ENCODE measurements around the gene TRPV4.
"Not testable (repeated sequence)": the region's sequence is repeated elsewhere in the genome, so short reads cannot be mapped to it uniquely, and the experiment has no call there.

Gene TRPV4

GRCh38 chr12:109858764-109859163, 25.6 kb upstream of the TRPV4 start:
- no peak overlapping the region for H2AFZ ChIP-seq (ENCODE audit: low read length, unreplicated experiment)
- H3K4me3 ChIP-seq (ENCODE audit: low read depth, low read length): no peak overlapping the region
- no peaks in the 10 kb centered on the region for H3K27me3 ChIP-seq (ENCODE audit: insufficient read depth, low read length)
- no peaks in the 10 kb centered on the region for H3K79me2 ChIP-seq (ENCODE audit: control insufficient read depth, insufficient read depth, low read length, unreplicated experiment)
- no peaks in the 10 kb centered on the region for H3K4me1 ChIP-seq (ENCODE audit: control insufficient read depth, insufficient read depth, low read length, unreplicated experiment)
- no peak overlapping the region for H3K27ac ChIP-seq (ENCODE audit: low read depth, low read length)
- no peaks in the 10 kb centered on the region for H3K36me3 ChIP-seq (ENCODE audit: insufficient read depth, low read length)

- H3K4me3 ChIP-seq (ENCODE audit: low read depth, low read length): no peak overlapping the region
- H3K27me3 ChIP-seq (ENCODE audit: insufficient read depth, low read length): no peaks in the 10 kb centered on the region
- H3K36me3 ChIP-seq (ENCODE audit: insufficient read depth, low read length): no peaks in the 10 kb centered on the region
- no peaks in the 10 kb centered on the region for H3K4me1 ChIP-seq (ENCODE audit: control insufficient read depth, insufficient read depth, low read length, unreplicated experiment)
- no peaks in the 10 kb centered on the region for H3K79me2 ChIP-seq (ENCODE audit: control insufficient read depth, insufficient read depth, low read length, unreplicated experiment)
- H2AFZ ChIP-seq (ENCODE audit: low read length, unreplicated experiment): no peak overlapping the region
- no peak overlapping the region for H3K27ac ChIP-seq (ENCODE audit: low read depth, low read length)
Measured at GRCh38 chr12:109857715-109858114, 24.5 kb upstream of the TRPV4 start.

- no peak overlapping the region for H2AFZ ChIP-seq (ENCODE audit: low read length, unreplicated experiment)
- no peaks in the 10 kb centered on the region for H3K79me2 ChIP-seq (ENCODE audit: control insufficient read depth, insufficient read depth, low read length, unreplicated experiment)
- no peaks in the 10 kb centered on the region for H3K36me3 ChIP-seq (ENCODE audit: insufficient read depth, low read length)
- no peak overlapping the region for H3K4me3 ChIP-seq (ENCODE audit: low read depth, low read length)
- no peaks in the 10 kb centered on the region for H3K4me1 ChIP-seq (ENCODE audit: control insufficient read depth, insufficient read depth, low read length, unreplicated experiment)
- H3K27ac ChIP-seq (ENCODE audit: low read depth, low read length): no peak overlapping the region
- H3K27me3 ChIP-seq (ENCODE audit: insufficient read depth, low read length): no peaks in the 10 kb centered on the region
Measured at GRCh38 chr12:109855377-109855776, 22.2 kb upstream of the TRPV4 start.

GRCh38 chr12:109850518-109850917, 17.3 kb upstream of the TRPV4 start:
- H2AFZ ChIP-seq (ENCODE audit: low read length, unreplicated experiment); H3K4me1 ChIP-seq (ENCODE audit: control insufficient read depth, insufficient read depth, low read length, unreplicated experiment); H3K27me3 ChIP-seq (ENCODE audit: insufficient read depth, low read length); H3K27ac ChIP-seq (ENCODE audit: low read depth, low read length); H3K36me3 ChIP-seq (ENCODE audit: insufficient read depth, low read length); H3K79me2 ChIP-seq (ENCODE audit: control insufficient read depth, insufficient read depth, low read length, unreplicated experiment); H3K4me3 ChIP-seq (ENCODE audit: low read depth, low read length): not testable (repeated sequence)

- Histone ChIP-seq H2AFZ (ENCODE audit: low read length, unreplicated experiment) (no peak overlapping the region), H3K27ac (ENCODE audit: low read depth, low read length) (no peak overlapping the region), H3K27me3 (ENCODE audit: insufficient read depth, low read length) (no peaks in the 10 kb centered on the region), H3K4me1 (ENCODE audit: control insufficient read depth, insufficient read depth, low read length, unreplicated experiment) (no peaks in the 10 kb centered on the region), H3K36me3 (ENCODE audit: insufficient read depth, low read length) (no peaks in the 10 kb centered on the region), H3K79me2 (ENCODE audit: control insufficient read depth, insufficient read depth, low read length, unreplicated experiment) (no peaks in the 10 kb centered on the region), H3K4me3 (ENCODE audit: low read depth, low read length) (no peak overlapping the region)
Measured at GRCh38 chr12:109847142-109847735, 14.0 kb upstream of the TRPV4 start.

GRCh38 chr12:109845824-109846205, 12.6 kb upstream of the TRPV4 start:
- Histone ChIP-seq H3K4me1 (ENCODE audit: control insufficient read depth, insufficient read depth, low read length, unreplicated experiment) (no peaks in the 10 kb centered on the region), H2AFZ (ENCODE audit: low read length, unreplicated experiment) (no peak overlapping the region), H3K27me3 (ENCODE audit: insufficient read depth, low read length) (no peaks in the 10 kb centered on the region), H3K27ac (ENCODE audit: low read depth, low read length) (no peak overlapping the region), H3K79me2 (ENCODE audit: control insufficient read depth, insufficient read depth, low read length, unreplicated experiment) (no peaks in the 10 kb centered on the region), H3K36me3 (ENCODE audit: insufficient read depth, low read length) (no peaks in the 10 kb centered on the region), H3K4me3 (ENCODE audit: low read depth, low read length) (0 out of 2 replicates have a peak overlapping the region, but pooled peaks have one; percentile 13)

- H3K79me2 ChIP-seq (ENCODE audit: control insufficient read depth, insufficient read depth, low read length, unreplicated experiment): no peaks in the 10 kb centered on the region
- H3K4me3 ChIP-seq (ENCODE audit: low read depth, low read length): 0 out of 2 replicates have a peak overlapping the region, but pooled peaks have one; percentile 13
- H3K4me1 ChIP-seq (ENCODE audit: control insufficient read depth, insufficient read depth, low read length, unreplicated experiment): no peaks in the 10 kb centered on the region
- no peak overlapping the region for H3K27ac ChIP-seq (ENCODE audit: low read depth, low read length)
- no peaks in the 10 kb centered on the region for H3K27me3 ChIP-seq (ENCODE audit: insufficient read depth, low read length)
- no peaks in the 10 kb centered on the region for H3K36me3 ChIP-seq (ENCODE audit: insufficient read depth, low read length)
- peak overlapping the region; percentile 52 for H2AFZ ChIP-seq (ENCODE audit: low read length, unreplicated experiment)
Measured at GRCh38 chr12:109844983-109845823, 12.0 kb upstream of the TRPV4 start.

GRCh38 chr12:109844091-109844490, 10.9 kb upstream of the TRPV4 start:
- no peaks in the 10 kb centered on the region for H3K79me2 ChIP-seq (ENCODE audit: control insufficient read depth, insufficient read depth, low read length, unreplicated experiment)
- H2AFZ ChIP-seq (ENCODE audit: low read length, unreplicated experiment): no peak overlapping the region
- no peaks in the 10 kb centered on the region for H3K27me3 ChIP-seq (ENCODE audit: insufficient read depth, low read length)
- no peak overlapping the region for H3K27ac ChIP-seq (ENCODE audit: low read depth, low read length)
- H3K4me1 ChIP-seq (ENCODE audit: control insufficient read depth, insufficient read depth, low read length, unreplicated experiment): no peaks in the 10 kb centered on the region
- H3K36me3 ChIP-seq (ENCODE audit: insufficient read depth, low read length): no peaks in the 10 kb centered on the region
- H3K4me3 ChIP-seq (ENCODE audit: low read depth, low read length): no peak overlapping the region

GRCh38 chr12:109842021-109842420, 8.8 kb upstream of the TRPV4 start:
- H3K27ac ChIP-seq (ENCODE audit: low read depth, low read length): no peak overlapping the region
- no peak overlapping the region for H3K4me3 ChIP-seq (ENCODE audit: low read depth, low read length)
- H3K27me3 ChIP-seq (ENCODE audit: insufficient read depth, low read length): no peaks in the 10 kb centered on the region
- peaks cover 14% of the 10 kb centered on the region for H3K4me1 ChIP-seq (ENCODE audit: control insufficient read depth, insufficient read depth, low read length, unreplicated experiment)
- H3K79me2 ChIP-seq (ENCODE audit: control insufficient read depth, insufficient read depth, low read length, unreplicated experiment): no peaks in the 10 kb centered on the region
- no peaks in the 10 kb centered on the region for H3K36me3 ChIP-seq (ENCODE audit: insufficient read depth, low read length)
- no peak overlapping the region for H2AFZ ChIP-seq (ENCODE audit: low read length, unreplicated experiment)

- Histone ChIP-seq H3K27ac (ENCODE audit: low read depth, low read length) (no peak overlapping the region), H3K4me3 (ENCODE audit: low read depth, low read length) (no peak overlapping the region), H2AFZ (ENCODE audit: low read length, unreplicated experiment) (no peak overlapping the region), H3K79me2 (ENCODE audit: control insufficient read depth, insufficient read depth, low read length, unreplicated experiment) (no peaks in the 10 kb centered on the region), H3K27me3 (ENCODE audit: insufficient read depth, low read length) (no peaks in the 10 kb centered on the region), H3K36me3 (ENCODE audit: insufficient read depth, low read length) (no peaks in the 10 kb centered on the region), H3K4me1 (ENCODE audit: control insufficient read depth, insufficient read depth, low read length, unreplicated experiment) (peaks cover 15% of the 10 kb centered on the region)
Measured at GRCh38 chr12:109841356-109841755, 8.2 kb upstream of the TRPV4 start.
